ENCODE data around the gene ADH7. TPM values are rescaled to one million over a fixed set of nuclear protein-coding genes. Genes with fewer than 3 reads are reported as not detected.

The ADH7 gene
- total RNA-seq, 1 experiment from 2014 or later = not detected

DNA sequence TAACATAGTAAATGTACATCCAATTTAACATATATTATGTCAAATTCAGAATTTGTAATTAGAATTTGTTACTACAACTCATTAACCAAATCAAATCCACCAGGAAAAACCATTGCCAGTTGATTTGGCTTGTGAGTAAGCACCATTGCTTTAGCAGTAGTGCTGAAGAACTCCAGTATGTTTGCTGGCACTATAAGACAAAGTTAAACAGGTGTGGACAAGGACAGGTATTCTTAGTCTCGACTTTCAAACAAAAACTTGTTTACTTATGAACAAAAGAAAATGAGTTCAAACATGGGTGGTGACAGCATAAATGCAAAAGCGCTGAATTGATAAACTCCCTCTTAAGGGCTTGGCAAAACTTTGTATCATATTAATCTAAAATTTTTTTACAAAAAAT, 1.3 kb upstream of the ADH7 start (continued):
- TF ChIP-seq YY1 (IDR thresholded peaks at IDR 0.05; ENCODE audit: extremely low read depth, insufficient replicate concordance, low read depth, low read length) (no peak), POLR2A (IDR thresholded peaks at IDR 0.05; ENCODE audit: borderline replicate concordance, extremely low read depth, insufficient read depth, insufficient read length) (no peak)

- no peaks in the 10 kb centered on the region for H3K4me1 ChIP-seq (ENCODE audit: control insufficient read depth in 1 of 2, insufficient read depth in 2 of 2, low read length in 2 of 2)
- CTCF ChIA-PET = no interaction called here
- H3K4me3 ChIP-seq (replicated peaks in 1 of 2; ENCODE audit: low read depth in 1 of 2, low read length in 2 of 2) = no peak overlapping the region
- H3K79me2 ChIP-seq (ENCODE audit: insufficient read depth, low read length) = no peaks in the 10 kb centered on the region
- no peaks in the 10 kb centered on the region for H3K27me3 ChIP-seq (ENCODE audit: insufficient read depth, low read length)
- POLR2A ChIA-PET = no interaction called here
- H3K9me2 ChIP-seq (ENCODE audit: insufficient read depth) = no peaks in the 10 kb centered on the region
- no peaks in the 10 kb centered on the region for H3K36me3 ChIP-seq (ENCODE audit: control insufficient read depth in 1 of 2, insufficient read depth in 2 of 2, low read length in 2 of 2)
- H2AFZ ChIP-seq (ENCODE audit: low read depth, low read length, poor library complexity, severe bottlenecking) = no peak overlapping the region
- H3K27ac ChIP-seq (ENCODE audit: low read depth, low read length) = no peak overlapping the region
- ATAC-seq (no peak), DNase-seq (ENCODE audit: low read depth, low spot score) (no peak)
- no peak overlapping the region for H3K4me2 ChIP-seq (ENCODE audit: low read length)
- H4K20me1 ChIP-seq (ENCODE audit: insufficient read depth) = no peaks in the 10 kb centered on the region
- H3K9me3 ChIP-seq (ENCODE audit: control insufficient read depth in 1 of 2, insufficient read depth in 1 of 2, low read depth in 1 of 2, low read length in 2 of 2) = no peaks in the 10 kb centered on the region
- BruUV-seq (replicated peaks) = no TSS peak
- TF ChIP-seq POLR2A (IDR thresholded peaks at IDR 0.05; ENCODE audit: borderline replicate concordance, extremely low read depth, insufficient read depth, insufficient read length) (no peak), ATF3 (IDR thresholded peaks at IDR 0.05) (no peak), CEBPB (IDR thresholded peaks at IDR 0.05; ENCODE audit: low read depth) (no peak), MAX (IDR thresholded peaks at IDR 0.05) (no peak), SRF (IDR thresholded peaks at IDR 0.05; ENCODE audit: low read depth) (no peak), REST (IDR thresholded peaks at IDR 0.05; ENCODE audit: low read depth) (no peak), EZH2phosphoT487 (IDR thresholded peaks at IDR 0.05; ENCODE audit: borderline replicate concordance) (no peak), YY1 (IDR thresholded peaks at IDR 0.05; ENCODE audit: extremely low read depth, insufficient replicate concordance, low read depth, low read length) (no peak), POLR2AphosphoS5 (IDR thresholded peaks at IDR 0.05; ENCODE audit: low read depth, low read length) (no peak), FOSL1 (IDR thresholded peaks at IDR 0.05; ENCODE audit: low read depth) (no peak), EZH2 (IDR thresholded peaks at IDR 0.05) (no peak), CBX3 (IDR thresholded peaks at IDR 0.05; ENCODE audit: low read depth) (no peak), RAD21 (IDR thresholded peaks at IDR 0.05; ENCODE audit: low read depth) (no peak)
- H3K9ac ChIP-seq (ENCODE audit: low read length) = no peak overlapping the region
- RAD21 ChIA-PET (ENCODE audit: low non-redundant PET in 1 of 2, low total read pairs in 2 of 2, uncharacterized antibody in 2 of 2, unreplicated experiment in 2 of 2) = interaction anchor here in 1 of 2 experiments (0.7 kb wide), 1 partner anchor 116 kb away, joined by 3 read pairs; no protein-coding TSS in a partner anchor
- intact Hi-C loops (cut with micrococcal nuclease) = no loop called here
Measured at GRCh38 chr4:99430106-99430505, 5.0 kb downstream of the ADH7 start.

Data from HCT116 (cell line).